Measurements from ENCODE around the gene NAV2.

Gene NAV2

DNA sequence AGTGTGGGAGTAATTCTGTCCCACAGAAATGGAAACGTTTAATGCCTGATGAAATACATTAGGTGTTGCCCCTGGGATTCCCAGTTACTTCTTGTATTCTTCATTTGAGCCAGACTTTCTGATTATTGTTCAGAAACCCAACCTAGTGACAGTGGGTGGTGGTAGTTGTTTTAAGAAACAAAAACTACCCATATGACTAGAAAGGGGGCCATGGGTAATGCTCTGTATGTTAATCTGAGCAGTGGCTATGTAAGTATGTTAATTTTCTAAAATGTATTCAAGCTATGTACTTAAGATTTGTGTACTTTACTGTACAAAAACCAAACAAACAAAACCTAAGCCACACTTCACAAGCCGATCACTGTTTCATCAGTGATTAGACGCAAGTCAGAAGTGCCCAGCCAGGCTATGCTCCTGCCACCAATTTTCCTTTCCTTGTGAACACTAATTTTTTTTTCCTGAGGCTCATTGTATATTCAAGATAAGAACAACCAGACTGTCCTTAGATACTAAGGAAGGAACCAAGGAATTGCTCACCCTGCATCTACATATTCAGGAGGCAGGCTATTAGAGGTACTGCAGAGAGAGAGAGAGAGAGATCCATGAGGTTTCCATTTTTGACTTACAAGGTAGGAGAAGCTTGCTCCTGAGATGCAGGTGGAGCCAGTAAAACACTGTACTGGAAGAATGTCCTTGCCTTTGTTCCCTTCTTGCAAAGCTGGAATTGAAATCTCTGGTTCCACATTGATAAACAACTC is 324.9 kb downstream of the NAV2 start:
- DNase-seq (ENCODE audit: low read depth): peak; percentile 2

DNA sequence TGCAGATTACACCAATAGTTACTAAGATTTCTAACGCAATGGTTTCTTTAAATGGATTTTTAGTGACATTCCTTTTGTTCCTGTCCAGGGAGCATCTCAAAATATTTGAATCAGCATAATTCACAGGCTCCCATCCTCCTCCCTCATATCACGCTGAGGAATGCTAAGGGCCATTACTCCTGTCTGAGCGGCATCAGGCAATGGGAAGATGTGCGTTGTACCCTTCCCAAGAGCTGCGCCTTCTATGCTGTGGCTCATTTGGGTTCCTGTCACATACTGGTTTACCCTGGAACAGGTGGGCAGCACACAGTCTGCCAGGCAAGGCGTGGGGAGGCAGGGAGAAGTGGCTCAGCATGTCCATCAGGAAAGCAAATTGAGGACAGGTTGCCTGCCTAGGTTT is 325.8 kb downstream of the NAV2 start:
- TF ChIP-seq, protein P1, sequence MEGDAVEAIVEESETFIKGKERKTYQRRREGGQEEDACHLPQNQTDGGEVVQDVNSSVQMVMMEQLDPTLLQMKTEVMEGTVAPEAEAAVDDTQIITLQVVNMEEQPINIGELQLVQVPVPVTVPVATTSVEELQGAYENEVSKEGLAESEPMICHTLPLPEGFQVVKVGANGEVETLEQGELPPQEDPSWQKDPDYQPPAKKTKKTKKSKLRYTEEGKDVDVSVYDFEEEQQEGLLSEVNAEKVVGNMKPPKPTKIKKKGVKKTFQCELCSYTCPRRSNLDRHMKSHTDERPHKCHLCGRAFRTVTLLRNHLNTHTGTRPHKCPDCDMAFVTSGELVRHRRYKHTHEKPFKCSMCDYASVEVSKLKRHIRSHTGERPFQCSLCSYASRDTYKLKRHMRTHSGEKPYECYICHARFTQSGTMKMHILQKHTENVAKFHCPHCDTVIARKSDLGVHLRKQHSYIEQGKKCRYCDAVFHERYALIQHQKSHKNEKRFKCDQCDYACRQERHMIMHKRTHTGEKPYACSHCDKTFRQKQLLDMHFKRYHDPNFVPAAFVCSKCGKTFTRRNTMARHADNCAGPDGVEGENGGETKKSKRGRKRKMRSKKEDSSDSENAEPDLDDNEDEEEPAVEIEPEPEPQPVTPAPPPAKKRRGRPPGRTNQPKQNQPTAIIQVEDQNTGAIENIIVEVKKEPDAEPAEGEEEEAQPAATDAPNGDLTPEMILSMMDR (IDR thresholded peaks at IDR 0.05; ENCODE audit: insufficient read depth, low read depth, low read length, missing control alignments): no peak
- H3K4me3 ChIP-seq (ENCODE audit: low read depth, low read length): no peak overlapping the region
- no peak for DNase-seq (ENCODE audit: low read depth)

More for the DNA sequence above, 324.9 kb downstream of the NAV2 start:
- H3K4me3 ChIP-seq (ENCODE audit: low read depth, low read length): no peak overlapping the region
- TF ChIP-seq, protein P1 (IDR thresholded peaks at IDR 0.05; ENCODE audit: insufficient read depth, low read depth, low read length, missing control alignments): no peak

DNA sequence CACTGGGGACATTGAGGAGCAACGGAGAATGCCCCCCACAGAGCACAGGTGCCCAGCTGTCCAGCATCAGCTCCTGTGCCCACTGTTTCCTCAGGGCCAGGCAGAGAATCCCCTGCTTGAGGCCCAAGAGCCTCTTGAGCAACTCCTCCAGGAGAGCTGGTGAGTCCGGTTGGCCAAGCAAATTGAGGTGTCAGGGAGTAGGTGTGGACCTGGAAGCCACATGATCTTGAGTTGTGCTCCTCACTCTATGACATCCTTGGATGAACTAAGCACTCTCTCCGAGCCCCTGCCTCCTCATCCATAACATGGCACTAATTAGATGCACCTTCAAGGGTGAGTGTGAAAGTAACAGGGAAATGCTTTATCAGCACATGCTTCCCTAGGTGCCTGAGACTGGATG is 326.3 kb downstream of the NAV2 start:
- TF ChIP-seq, protein P1 (IDR thresholded peaks at IDR 0.05; ENCODE audit: insufficient read depth, low read depth, low read length, missing control alignments): no peak
- no peak overlapping the region for H3K4me3 ChIP-seq (ENCODE audit: low read depth, low read length)
- DNase-seq (ENCODE audit: low read depth): no peak

DNA sequence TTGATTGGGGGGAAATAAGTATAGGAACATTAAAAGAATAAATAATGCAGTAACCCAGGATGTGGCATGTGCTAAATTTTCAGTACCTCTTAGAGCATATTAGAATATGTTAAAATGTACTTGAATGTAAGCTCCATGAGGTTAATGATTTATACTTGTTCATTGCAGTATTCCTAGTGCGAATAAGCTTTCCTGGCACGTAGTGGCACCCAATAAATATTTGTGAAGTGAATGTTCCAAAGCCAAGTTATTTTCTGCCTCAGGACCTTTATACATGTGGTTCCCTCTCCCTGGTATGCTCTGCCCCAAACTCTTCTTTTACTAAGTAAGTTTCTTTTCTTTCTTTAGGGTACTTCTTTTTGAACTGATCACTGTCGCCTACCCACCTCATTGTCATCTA is 328.9 kb downstream of the NAV2 start:
- TF ChIP-seq, protein P1 (IDR thresholded peaks at IDR 0.05; ENCODE audit: insufficient read depth, low read depth, low read length, missing control alignments): no peak
- DNase-seq (ENCODE audit: low read depth): no peak
- H3K4me3 ChIP-seq (ENCODE audit: low read depth, low read length): no peak overlapping the region

DNA sequence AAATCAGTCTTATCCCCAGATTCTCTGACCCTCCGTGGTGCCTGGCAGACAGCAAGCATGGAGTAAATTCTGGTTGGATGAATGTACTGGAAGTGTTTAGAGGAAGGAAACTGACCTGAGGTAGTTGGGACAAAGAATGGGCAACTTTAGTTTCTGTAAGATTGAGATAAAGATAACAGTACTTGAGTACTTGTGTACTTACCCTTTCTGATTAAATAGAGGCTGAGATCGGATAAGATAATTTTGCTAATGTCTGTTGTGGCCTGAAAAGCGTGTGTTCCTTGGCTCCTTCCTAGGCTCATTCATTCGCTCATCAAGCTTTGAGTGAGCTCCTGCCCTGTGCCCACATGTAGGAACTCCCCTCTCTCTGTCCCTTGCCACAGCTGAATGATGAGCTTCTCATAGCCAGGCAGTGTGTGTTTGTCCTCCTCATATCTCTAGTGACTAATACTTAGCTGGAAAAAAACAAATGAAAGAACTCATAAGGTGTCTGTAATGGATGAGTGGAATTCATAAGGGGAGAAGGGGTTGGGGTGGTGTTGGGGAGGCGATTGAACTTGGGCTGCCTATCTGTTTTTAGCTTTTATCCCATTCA is 329.5 kb downstream of the NAV2 start:
- no peak overlapping the region for H3K4me3 ChIP-seq (ENCODE audit: low read depth, low read length)
- TF ChIP-seq, protein P1 (IDR thresholded peaks at IDR 0.05; ENCODE audit: insufficient read depth, low read depth, low read length, missing control alignments): no peak
- DNase-seq (ENCODE audit: low read depth): no peak

DNA sequence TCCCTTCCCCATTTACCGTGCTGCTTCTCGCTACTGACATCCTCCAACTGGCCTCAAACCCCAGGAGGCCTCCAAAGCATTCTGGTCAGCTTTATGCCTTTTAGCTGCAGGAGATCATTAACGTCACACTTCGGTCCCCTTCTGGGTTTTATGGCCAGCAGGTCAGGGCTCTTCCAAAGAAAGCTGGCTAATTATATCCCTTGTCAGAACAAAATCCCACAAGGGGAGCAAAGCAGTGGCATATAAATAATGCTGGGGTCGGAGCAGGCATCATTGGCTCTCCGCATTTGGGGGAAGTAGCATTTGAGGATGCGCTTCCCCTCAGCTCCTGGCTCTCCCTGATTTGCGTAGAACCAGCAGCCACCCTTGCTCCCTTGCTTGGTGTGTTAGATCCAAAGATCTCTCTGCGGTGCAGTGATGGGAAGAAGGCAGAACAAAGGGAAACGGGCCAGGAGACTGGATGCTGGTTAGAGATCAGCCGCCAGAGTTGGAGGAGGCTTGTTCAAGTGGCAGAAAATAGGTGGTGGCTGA is 330.2 kb downstream of the NAV2 start:
- no peak overlapping the region for H3K4me3 ChIP-seq (ENCODE audit: low read depth, low read length)
- TF ChIP-seq, protein P1 (IDR thresholded peaks at IDR 0.05; ENCODE audit: insufficient read depth, low read depth, low read length, missing control alignments): no peak
- no peak for DNase-seq (ENCODE audit: low read depth)
